HEK293 (cell line): ENCODE data around the gene CD2AP.

ENCODE experiments used
- CTCF ChIP-seq: fragments of 450-650 bp; formaldehyde crosslinking; IDR thresholded peaks from 2 replicates; pipeline ENCODE4 v1.5.1; 2016; ENCODE audit warnings: missing biosample characterization, missing genetic modification characterization
- PRDM1 ChIP-seq: fragments of 450-650 bp; formaldehyde crosslinking; IDR thresholded peaks from 2 replicates; pipeline ENCODE4; 2016; ENCODE audit warnings: missing biosample characterization, missing genetic modification characterization
- ZFP37 ChIP-seq: fragments of 450-650 bp; formaldehyde crosslinking; IDR thresholded peaks from 2 replicates; pipeline ENCODE4 v1.5.1; 2016; ENCODE audit warnings: missing biosample characterization, missing genetic modification characterization
- ZNF184 ChIP-seq: fragments of 450-650 bp; IDR thresholded peaks from 2 replicates; pipeline ENCODE4 v1.5.1; 2018; ENCODE audit warnings: missing biosample characterization, mild to moderate bottlenecking, missing genetic modification characterization
- ZNF274 ChIP-seq, 2 experiments: fragments of 200-500 bp in 1 of 2; fragments of 450-650 bp in 1 of 2; sonication (Bioruptor generic) in 1 of 2; formaldehyde crosslinking in 1 of 2; IDR thresholded peaks; 2 replicates each; pipeline versions ENCODE4 v1.5.1 to v1.6.1; 2014 to 2016; ENCODE audit warnings: borderline replicate concordance in 1 of 2, inconsistent platforms in 1 of 2, low read length in 1 of 2, missing biosample characterization in 1 of 2, missing genetic modification characterization in 1 of 2
- ZNF404 ChIP-seq: fragments of 450-650 bp; formaldehyde crosslinking; IDR thresholded peaks from 2 replicates; pipeline ENCODE4 v1.5.1; 2017; ENCODE audit warnings: missing biosample characterization, missing genetic modification characterization
- ZNF416 ChIP-seq: fragments of 450-650 bp; formaldehyde crosslinking; IDR thresholded peaks from 2 replicates; pipeline ENCODE4 v1.5.1; 2016; ENCODE audit warnings: missing biosample characterization, missing genetic modification characterization

GRCh38 chr6:47464052-47464451 lies 13.5 kb upstream of the CD2AP start:
- TF ChIP-seq ZFP37 (no peak), CTCF (no peak), ZNF416 (tag by site-specific recombination) (no peak), PRDM1 (tag by site-specific recombination) (no peak), ZNF274 (IDR thresholded peaks at IDR 0.05; ENCODE audit: low read length) (no peak), ZNF274 (tag by site-specific recombination; IDR thresholded peaks at IDR 0.05; ENCODE audit: borderline replicate concordance) (no peak), ZNF184 (tag by site-specific recombination) (no peak), ZNF404 (tag by site-specific recombination) (no peak)
